ENCODE results near the gene CLMP. TPM values are rescaled to one million over a fixed set of nuclear protein-coding genes. Genes with fewer than 3 reads are reported as not detected.
A peak's percentile ranks its signal among the peaks of the same experiment; 100 is the strongest.
"Not testable (repeated sequence)": the region's sequence is repeated elsewhere in the genome, so short reads cannot be mapped to it uniquely, and the experiment has no call there.

CLMP gene
- total and polyA plus RNA-seq, 2 experiments from 2014 or later = 7.1 to 18.4 TPM

- not testable (repeated sequence) for H3K79me2 ChIP-seq (replicated peaks; ENCODE audit: insufficient read depth); H3K4me3 ChIP-seq; DNase-seq (ENCODE audit: low spot score); H3K4me3 Mint-ChIP-seq; H3K36me3 ChIP-seq (ENCODE audit: insufficient read depth); H3K4me1 Mint-ChIP-seq; H4K20me1 ChIP-seq (replicated peaks; ENCODE audit: insufficient read depth); H3K27me3 Mint-ChIP-seq (ENCODE audit: insufficient read depth, low read depth, poor library complexity); H3K4me1 ChIP-seq (ENCODE audit: insufficient read depth); H3K27me3 ChIP-seq (ENCODE audit: insufficient read depth); H3K27ac ChIP-seq (ENCODE audit: low read depth); H2AFZ ChIP-seq; H3K27ac Mint-ChIP-seq; H3K9me2 ChIP-seq (ENCODE audit: insufficient read depth); H3K9me3 Mint-ChIP-seq; H3K4me2 ChIP-seq; H3K36me3 Mint-ChIP-seq (ENCODE audit: low read depth); ATAC-seq; H3F3A ChIP-seq (replicated peaks; ENCODE audit: low read depth)
Measured at GRCh38 chr11:123090168-123090567, 104.9 kb downstream of the CLMP start.

GRCh38 chr11:123088896-123089295, 106.2 kb downstream of the CLMP start:
- not testable (repeated sequence) for H3K36me3 Mint-ChIP-seq (ENCODE audit: low read depth); H3F3A ChIP-seq (replicated peaks; ENCODE audit: low read depth); H3K4me3 ChIP-seq; H3K27ac Mint-ChIP-seq; H3K4me1 ChIP-seq (ENCODE audit: insufficient read depth); H3K36me3 ChIP-seq (ENCODE audit: insufficient read depth); ATAC-seq; H3K9me2 ChIP-seq (ENCODE audit: insufficient read depth); H3K4me2 ChIP-seq; H3K4me1 Mint-ChIP-seq; H3K4me3 Mint-ChIP-seq; H3K27me3 Mint-ChIP-seq (ENCODE audit: insufficient read depth, low read depth, poor library complexity); H3K79me2 ChIP-seq (replicated peaks; ENCODE audit: insufficient read depth); H4K20me1 ChIP-seq (replicated peaks; ENCODE audit: insufficient read depth); H2AFZ ChIP-seq; H3K9me3 Mint-ChIP-seq; DNase-seq (ENCODE audit: low spot score); H3K27me3 ChIP-seq (ENCODE audit: insufficient read depth)
- 0 out of 2 replicates have a peak overlapping the region, but pooled peaks have one; percentile 26 for H3K27ac ChIP-seq (ENCODE audit: low read depth)

GRCh38 chr11:123087657-123088056, 107.4 kb downstream of the CLMP start:
- H4K20me1 ChIP-seq (replicated peaks; ENCODE audit: insufficient read depth); ATAC-seq; H3K36me3 ChIP-seq (ENCODE audit: insufficient read depth); H3K4me1 ChIP-seq (ENCODE audit: insufficient read depth); H3K9me3 Mint-ChIP-seq; H3K36me3 Mint-ChIP-seq (ENCODE audit: low read depth); H3K4me3 ChIP-seq; H3K27ac Mint-ChIP-seq; H3K9me2 ChIP-seq (ENCODE audit: insufficient read depth); H3F3A ChIP-seq (replicated peaks; ENCODE audit: low read depth); H3K4me2 ChIP-seq; H3K27ac ChIP-seq (ENCODE audit: low read depth); H3K27me3 ChIP-seq (ENCODE audit: insufficient read depth); H3K4me1 Mint-ChIP-seq; H3K27me3 Mint-ChIP-seq (ENCODE audit: insufficient read depth, low read depth, poor library complexity); H2AFZ ChIP-seq; H3K4me3 Mint-ChIP-seq; H3K79me2 ChIP-seq (replicated peaks; ENCODE audit: insufficient read depth); DNase-seq (ENCODE audit: low spot score): not testable (repeated sequence)

GRCh38 chr11:123086305-123086704, 108.7 kb downstream of the CLMP start:
- Mint-ChIP-seq H3K4me1 (no peaks in the 10 kb centered on the region), H3K27ac (0 out of 2 replicates have a peak overlapping the region, but pooled peaks have one; percentile 38), H3K27me3 (ENCODE audit: insufficient read depth, low read depth, poor library complexity) (peaks cover 2% of the 10 kb centered on the region), H3K36me3 (ENCODE audit: low read depth) (peaks cover 8% of the 10 kb centered on the region; the same call in 1 of the 3 replicates), H3K9me3 (no peaks in the 10 kb centered on the region), H3K4me3 (no peak overlapping the region)
- Histone ChIP-seq H3K4me3 (no peak overlapping the region), H3K79me2 (replicated peaks; ENCODE audit: insufficient read depth) (no peaks in the 10 kb centered on the region), H4K20me1 (replicated peaks; ENCODE audit: insufficient read depth) (no peaks in the 10 kb centered on the region), H3K4me2 (no peak overlapping the region), H3K27me3 (ENCODE audit: insufficient read depth) (no peaks in the 10 kb centered on the region), H3K36me3 (ENCODE audit: insufficient read depth) (no peaks in the 10 kb centered on the region), H3K9me2 (ENCODE audit: insufficient read depth) (no peaks in the 10 kb centered on the region), H3K4me1 (ENCODE audit: insufficient read depth) (no peaks in the 10 kb centered on the region), H3K27ac (ENCODE audit: low read depth) (no peak overlapping the region), H2AFZ (no peak overlapping the region), H3F3A (replicated peaks; ENCODE audit: low read depth) (no peaks in the 10 kb centered on the region)
- ATAC-seq = no peak
- no peak for DNase-seq (ENCODE audit: low spot score)
- TF ChIP-seq STAT1 (IDR thresholded peaks at IDR 0.05; ENCODE audit: unreplicated experiment) = no peak
- no peak for TF ChIP-seq EZH2 (IDR thresholded peaks at IDR 0.05; ENCODE audit: low read depth, unreplicated experiment)
- no peak for TF ChIP-seq NANOG (IDR thresholded peaks at IDR 0.05; ENCODE audit: borderline replicate concordance)
- no peak for TF ChIP-seq JUNB (IDR thresholded peaks at IDR 0.05; ENCODE audit: unreplicated experiment)
- no peak for TF ChIP-seq CREB1 (CRISPR knock-in tag; IDR thresholded peaks at IDR 0.05; ENCODE audit: low read depth)
- no peak for TF ChIP-seq ZNF114 (CRISPR knock-in tag; IDR thresholded peaks at IDR 0.05)
- TF ChIP-seq ETS1 (IDR thresholded peaks at IDR 0.05) = no peak
- no peak for TF ChIP-seq EZH2phosphoT487 (IDR thresholded peaks at IDR 0.05; ENCODE audit: unreplicated experiment)
- TF ChIP-seq POLR2AphosphoS5 (IDR thresholded peaks at IDR 0.05; ENCODE audit: low read depth) = no peak
